NCI-H1048 (cell line): ENCODE results near the gene ANKRD11.
"Not testable (repeated sequence)": the region's sequence is repeated elsewhere in the genome, so short reads cannot be mapped to it uniquely, and the experiment has no call there.

Source experiments
- DNase-seq: peaks from one replicate; lab custom pipeline; 2025; lab: John Stamatoyannopoulos, UW

ANKRD11 gene

GRCh38 chr16:89478576-89479221 lies 11.7 kb downstream of the ANKRD11 start:
- no peak for DNase-seq

- DNase-seq = no peak
Measured at GRCh38 chr16:89476811-89477261, 13.5 kb downstream of the ANKRD11 start.

GRCh38 chr16:89476379-89476778 lies 14.0 kb downstream of the ANKRD11 start:
- no peak for DNase-seq

- no peak for DNase-seq
Measured at GRCh38 chr16:89475144-89475543, 15.2 kb downstream of the ANKRD11 start.

DNA sequence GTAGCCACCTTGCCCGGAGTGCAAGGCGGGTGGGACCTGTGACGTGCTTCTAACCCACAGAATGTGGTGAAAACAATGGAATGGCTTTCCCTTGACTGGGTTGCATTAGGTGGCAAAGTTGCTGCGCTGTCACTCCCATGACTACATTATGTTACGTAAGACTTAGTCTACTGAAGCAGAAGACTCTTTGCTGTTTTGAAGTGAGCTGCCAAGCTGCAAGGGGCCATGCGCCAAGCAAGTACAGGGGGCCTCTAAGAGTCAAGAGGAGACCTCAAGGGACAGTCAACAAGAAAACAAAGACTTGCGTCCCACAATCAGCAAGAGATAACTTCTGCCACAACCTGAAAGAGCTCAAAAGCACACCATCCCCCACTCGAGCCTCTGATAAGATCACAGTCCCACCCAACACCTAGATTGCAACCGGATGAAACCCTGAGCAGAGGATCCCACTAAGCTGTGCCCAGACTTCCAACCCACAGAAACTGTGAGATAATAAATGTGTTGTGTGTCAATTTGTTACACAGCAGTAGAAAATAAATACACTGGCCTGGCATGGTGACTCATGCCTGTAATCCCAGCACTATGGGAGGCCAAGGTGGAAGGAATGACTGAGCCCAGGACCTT lies 16.5 kb downstream of the ANKRD11 start:
- DNase-seq = no peak

- no peak for DNase-seq
Measured at GRCh38 chr16:89473136-89473712, 17.1 kb downstream of the ANKRD11 start.

- no peak for DNase-seq
Measured at GRCh38 chr16:89472711-89473075, 17.7 kb downstream of the ANKRD11 start.

DNA sequence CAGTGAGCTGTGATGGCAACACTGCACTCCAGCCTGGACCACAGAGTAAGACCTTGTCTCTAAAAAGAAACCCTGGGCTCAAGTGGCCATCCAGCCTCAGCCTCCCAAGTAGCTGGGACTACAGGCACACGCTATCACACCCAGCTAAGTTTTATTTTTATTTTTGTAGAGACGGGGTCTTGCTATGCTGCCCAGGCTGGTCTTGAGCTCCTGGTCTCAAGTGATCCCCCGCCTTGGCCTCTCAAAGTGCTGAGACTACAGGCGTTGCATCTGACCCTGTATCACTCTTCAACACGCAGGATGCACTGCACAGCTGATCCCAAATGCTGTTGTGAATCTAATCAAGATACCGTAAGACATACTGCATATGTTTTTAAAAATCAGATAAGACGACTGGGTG lies 23.0 kb downstream of the ANKRD11 start:
- DNase-seq = no peak

GRCh38 chr16:89466920-89467319 lies 23.4 kb downstream of the ANKRD11 start:
- no peak for DNase-seq

GRCh38 chr16:89463312-89463711 lies 27.0 kb downstream of the ANKRD11 start:
- not testable (repeated sequence) for DNase-seq

DNA sequence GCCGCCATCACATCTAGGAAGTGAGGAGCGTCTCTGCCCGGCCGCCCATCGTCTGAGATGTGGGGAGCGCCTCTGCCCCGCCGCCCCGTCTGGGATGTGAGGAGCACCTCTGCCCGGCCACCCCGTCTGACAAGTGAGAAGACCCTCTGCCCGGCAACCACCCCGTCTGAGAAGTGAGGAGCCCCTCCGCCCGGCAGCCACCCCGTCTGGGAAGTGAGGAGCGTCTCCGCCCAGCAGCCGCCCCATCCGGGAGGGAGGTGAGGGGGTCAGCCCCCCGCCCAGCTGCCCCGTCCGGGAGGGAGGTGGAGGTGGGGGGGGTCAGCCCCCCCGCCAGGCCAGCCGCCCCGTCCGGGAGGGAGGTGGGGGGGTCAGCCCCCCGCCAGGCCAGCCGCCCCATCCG lies 27.7 kb downstream of the ANKRD11 start:
- DNase-seq = not testable (repeated sequence)

DNA sequence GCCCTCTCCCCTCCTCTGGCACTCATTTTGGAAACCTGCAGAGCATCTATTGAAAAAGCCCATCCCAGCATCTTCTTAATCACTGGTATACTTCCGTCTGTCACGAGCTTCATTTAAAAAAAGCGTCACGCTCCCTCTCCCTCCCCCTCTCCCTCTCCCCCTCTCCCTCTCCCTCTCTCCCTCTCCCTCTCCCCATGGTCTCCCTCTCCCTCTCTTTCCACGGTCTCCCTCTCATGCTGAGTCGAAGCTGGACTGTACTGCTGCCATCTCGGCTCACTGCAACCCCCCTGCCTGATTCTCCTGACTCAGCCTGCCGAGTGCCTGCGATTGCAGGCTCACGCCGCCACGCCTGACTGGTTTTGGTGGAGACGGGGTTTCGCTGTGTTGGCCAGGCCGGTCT lies 28.5 kb downstream of the ANKRD11 start:
- DNase-seq = not testable (repeated sequence)

- DNase-seq = no peak
Measured at GRCh38 chr16:89460556-89460955, 29.8 kb downstream of the ANKRD11 start.

DNA sequence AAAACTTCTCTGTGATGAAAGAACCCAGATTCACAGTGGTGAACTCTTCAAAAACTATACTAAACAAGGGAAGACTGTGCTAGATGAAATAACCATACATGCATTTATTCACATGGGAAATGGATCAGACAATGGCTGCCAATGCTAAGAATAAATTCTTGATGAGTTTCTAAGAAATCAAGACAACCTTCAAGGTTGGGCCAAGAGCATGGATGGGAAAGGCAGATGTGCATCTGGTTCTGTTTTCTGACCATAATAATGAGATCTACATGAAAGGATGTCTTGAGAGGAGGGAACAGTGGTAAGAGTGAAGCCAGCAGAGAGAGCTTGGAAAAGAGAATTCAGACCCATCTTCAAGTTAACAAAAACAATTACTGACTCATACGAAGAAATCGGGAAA lies 31.4 kb downstream of the ANKRD11 start:
- no peak for DNase-seq

- DNase-seq = no peak
Measured at GRCh38 chr16:89458551-89458950, 31.8 kb downstream of the ANKRD11 start.

DNA sequence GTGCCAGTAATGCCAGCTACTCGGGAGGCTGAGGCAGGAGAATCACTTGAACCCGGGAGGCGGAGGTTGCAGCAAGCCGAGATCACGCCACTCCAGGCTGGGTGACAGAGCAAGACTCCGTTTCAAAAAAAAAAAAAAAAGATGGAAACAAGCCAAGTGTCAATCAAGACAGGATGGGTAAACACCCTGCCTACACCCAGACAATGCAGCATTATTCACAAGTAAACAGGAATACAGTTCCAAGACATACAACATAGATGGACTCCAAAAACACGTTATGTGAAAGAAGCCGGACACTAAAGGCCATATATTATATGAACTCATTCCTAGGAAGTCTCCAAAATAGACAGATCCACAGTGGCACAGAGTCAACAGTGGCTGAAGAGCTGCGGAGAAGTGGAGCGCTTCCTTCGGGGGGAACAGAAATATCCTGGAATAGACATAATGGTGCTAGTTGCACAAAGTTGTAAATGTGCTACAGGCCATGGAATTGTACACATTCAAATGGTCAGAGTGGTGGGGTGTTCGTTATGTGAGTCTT lies 33.9 kb downstream of the ANKRD11 start:
- no peak for DNase-seq

- DNase-seq = no peak
Measured at GRCh38 chr16:89455692-89456091, 34.7 kb downstream of the ANKRD11 start.

DNA sequence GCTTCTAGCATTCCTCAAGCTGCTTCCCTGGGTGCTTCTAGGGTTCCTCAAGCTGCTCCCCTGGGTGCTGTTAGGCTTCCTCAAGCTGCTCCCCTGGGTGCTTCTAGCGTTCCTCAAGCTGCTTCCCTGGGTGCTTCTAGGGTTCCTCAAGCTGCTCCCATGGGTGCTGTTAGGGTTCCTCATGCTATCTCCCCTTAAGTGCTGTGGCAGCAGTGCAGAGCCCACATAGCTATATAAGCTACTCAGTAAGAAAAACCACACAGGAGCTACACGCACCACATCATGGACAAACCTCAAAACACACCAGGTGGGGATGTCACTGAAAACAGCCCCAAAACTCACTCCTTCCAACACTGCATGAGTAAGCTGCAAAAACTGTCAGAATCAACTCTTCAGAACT lies 35.2 kb downstream of the ANKRD11 start:
- no peak for DNase-seq

DNA sequence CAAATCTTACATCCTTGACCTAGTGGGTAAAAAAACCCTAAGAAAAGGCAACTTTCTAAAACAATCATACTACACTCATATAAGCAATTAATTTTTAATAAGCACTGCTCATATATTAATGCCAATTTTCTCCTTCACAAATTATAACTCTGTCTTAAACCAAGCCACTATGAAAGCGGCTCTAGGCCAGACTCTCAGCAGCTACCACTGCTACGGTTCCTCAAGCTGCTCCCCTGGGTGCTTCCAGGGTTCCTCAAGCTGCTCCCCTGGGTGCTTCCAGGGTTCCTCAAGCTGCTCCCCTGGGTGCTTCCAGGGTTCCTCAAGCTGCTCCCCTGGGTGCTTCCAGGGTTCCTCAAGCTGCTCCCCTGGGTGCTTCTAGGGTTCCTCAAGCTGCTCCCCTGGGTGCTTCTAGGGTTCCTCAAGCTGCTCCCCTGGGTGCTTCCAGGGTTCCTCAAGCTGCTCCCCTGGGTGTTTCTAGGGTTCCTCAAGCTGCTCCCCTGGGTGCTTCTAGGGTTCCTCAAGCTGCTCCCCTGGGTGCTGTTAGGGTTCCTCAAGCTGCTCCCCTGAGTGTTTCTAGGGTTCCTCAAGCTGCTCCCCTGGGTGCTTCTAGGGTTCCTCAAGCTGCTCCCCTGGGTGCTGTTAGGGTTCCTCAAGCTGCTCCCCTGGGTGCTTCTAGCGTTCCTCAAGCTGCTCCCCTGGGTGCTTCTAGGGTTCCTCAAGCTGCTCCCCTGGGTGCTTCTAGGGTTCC lies 35.8 kb downstream of the ANKRD11 start:
- not testable (repeated sequence) for DNase-seq

GRCh38 chr16:89453501-89454321 lies 36.6 kb downstream of the ANKRD11 start:
- no peak for DNase-seq

DNA sequence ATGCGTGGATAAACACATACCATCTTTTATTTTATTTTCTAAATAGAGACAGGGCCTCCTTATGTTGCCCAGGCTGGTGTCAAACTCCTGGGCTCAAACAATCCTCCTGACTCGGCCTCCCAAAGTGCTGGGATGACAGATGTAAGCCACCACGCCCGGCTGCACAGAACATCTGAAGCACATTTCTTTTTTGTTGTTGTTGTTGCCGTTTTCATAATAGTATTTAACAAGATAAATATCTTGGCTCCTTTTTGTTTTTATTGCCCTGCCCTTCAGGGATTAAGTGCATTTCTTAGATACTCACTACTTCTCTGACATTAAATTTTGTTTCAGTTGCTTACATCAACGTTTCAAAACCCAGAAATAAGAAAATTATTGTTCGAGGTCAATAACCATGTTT lies 37.4 kb downstream of the ANKRD11 start:
- no peak for DNase-seq

DNA sequence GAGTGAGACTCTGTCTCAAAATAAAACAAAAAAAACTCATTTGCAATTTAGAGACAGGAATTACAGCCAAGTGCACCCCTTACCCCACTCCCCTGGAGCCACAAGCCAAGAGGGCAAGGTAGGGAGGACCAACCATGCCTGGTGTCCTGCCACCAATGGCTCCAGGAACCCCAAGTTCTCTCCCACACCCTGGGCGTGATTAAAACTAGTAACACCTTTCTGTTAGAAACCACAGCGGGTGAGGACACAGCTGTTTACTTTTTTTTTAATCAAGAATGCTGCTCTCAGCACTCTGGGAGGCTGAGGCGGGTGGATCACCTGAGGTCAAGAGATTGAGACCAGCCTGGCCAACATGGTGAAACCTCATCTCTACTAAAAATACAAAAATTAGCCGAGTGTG lies 38.1 kb downstream of the ANKRD11 start:
- no peak for DNase-seq
